Activated T-cell treated with anti-CD3 and anti-CD28 coated beads for 4 hours (primary cell): ENCODE data around the gene PDC.

Experiments used
- DNase-seq: peaks from one replicate; pipeline ENCODE4 v3.0.0-alpha.2; 2020

The PDC gene

DNA sequence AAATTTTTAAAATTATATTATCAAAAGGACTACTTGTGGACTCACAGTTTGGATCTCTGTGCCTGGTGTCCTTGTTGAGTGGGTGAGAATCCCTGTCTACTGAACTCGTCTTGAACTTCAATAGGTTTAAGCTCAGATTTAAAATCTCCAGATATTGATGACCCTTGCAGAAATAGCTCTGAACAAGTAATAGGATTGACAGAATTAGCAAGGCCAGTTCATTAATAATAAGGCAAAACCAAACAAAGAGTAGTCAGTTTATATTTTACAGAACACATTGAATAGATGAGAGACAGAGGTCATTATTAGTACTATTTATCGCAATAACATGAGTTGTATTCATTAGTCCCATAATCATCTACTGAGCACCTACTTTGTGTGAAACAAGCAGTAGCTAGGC, at the start of gene PDC:
TSS of gene PDC (minus strand) at position 101 of the 400 bp plus-strand sequence. CDS start 11,655 bp downstream, outside the sequence.
- no peak for DNase-seq

- DNase-seq: no peak
Observed at GRCh38 chr1:186503190-186503589, 42.3 kb upstream of the PDC start.

DNA sequence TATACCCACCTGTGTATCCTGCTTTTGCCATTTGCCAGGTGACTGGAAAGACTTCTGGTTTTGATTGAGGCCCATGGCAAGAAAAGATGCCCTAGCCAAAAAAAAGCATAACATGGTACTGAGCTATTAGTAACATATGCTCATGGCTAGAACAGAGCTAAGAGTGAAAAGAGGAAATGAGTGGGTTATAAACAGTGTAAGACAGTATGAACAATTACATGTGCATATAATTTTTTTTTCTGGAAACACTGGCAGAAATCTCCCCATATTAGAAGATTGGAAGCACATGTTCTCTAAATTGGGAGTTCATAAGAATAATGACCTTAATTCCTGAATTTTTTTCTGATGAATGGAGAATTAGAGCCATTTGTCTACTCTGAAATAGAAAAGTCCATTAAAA, 41.2 kb upstream of the PDC start:
- DNase-seq: no peak

- no peak for DNase-seq
Observed at GRCh38 chr1:186500804-186501203, 39.9 kb upstream of the PDC start.

GRCh38 chr1:186499571-186499970, 38.7 kb upstream of the PDC start:
- no peak for DNase-seq

GRCh38 chr1:186498695-186499389, 37.9 kb upstream of the PDC start:
- no peak for DNase-seq

- no peak for DNase-seq
Observed at GRCh38 chr1:186498071-186498470, 37.2 kb upstream of the PDC start.

DNA sequence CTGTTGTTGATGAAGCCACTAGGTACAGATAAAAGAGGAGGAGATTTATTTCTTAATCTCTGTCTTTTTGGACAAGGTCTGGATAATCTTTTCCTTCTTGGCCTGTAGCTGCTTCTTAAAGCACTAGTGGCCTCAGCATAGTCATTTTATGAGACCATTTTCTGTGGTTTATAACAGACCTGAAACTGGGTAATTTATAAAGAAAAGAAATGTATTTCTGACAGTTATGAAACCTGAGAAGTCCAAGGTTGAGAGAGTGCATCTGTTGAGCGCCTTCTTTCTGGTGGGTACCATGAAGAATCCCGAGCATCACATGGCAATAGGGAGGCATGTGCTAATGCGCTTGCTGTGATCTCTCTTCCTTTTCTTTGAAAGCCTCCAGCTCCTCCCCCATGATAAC, 36.7 kb upstream of the PDC start:
- DNase-seq: no peak

GRCh38 chr1:186496171-186496851, 35.4 kb upstream of the PDC start:
- no peak for DNase-seq

DNA sequence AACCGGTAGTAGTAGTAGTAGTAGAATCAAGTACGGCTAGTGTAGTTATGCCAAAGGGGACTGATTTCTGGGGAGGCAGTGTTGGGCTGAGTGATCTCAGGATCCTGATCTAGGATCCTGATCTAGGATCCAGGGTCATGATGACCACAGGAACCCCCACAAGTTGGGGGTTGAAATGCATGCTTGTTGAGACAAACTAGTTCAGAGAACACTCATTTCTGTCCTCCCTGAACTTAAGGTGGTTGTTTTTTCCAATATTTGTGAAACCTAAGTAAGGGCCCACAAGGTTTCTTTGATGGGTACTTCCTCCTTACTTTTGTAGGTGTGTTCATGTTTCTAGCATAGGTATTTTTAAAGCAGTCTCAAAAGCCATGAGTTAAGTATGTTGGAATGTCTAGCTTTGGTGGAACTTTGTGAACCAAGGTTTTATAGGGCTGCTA, 33.9 kb upstream of the PDC start:
- DNase-seq: no peak

GRCh38 chr1:186492531-186493291, 31.8 kb upstream of the PDC start:
- DNase-seq: no peak

GRCh38 chr1:186491336-186491735, 30.4 kb upstream of the PDC start:
- no peak for DNase-seq

DNA sequence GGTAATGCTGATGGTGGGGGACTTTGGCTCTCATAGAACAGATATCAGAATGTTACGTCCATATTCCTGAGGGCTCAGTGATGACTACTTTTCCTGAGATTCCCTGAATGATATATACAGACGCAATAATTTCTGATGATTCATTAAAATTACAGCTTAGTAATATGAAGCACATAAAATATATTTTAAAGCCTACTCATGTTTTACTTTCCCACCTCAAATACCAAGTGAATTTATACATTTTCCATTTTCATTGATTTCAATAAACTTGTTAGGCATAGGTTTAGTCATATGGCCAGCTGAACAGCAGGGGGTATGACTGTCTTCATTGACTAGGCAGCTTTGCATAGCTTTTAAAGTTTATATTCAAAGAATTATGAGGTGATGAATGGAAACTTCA, 26.2 kb upstream of the PDC start:
- DNase-seq: no peak

- no peak for DNase-seq
Observed at GRCh38 chr1:186486061-186486460, 25.1 kb upstream of the PDC start.

DNA sequence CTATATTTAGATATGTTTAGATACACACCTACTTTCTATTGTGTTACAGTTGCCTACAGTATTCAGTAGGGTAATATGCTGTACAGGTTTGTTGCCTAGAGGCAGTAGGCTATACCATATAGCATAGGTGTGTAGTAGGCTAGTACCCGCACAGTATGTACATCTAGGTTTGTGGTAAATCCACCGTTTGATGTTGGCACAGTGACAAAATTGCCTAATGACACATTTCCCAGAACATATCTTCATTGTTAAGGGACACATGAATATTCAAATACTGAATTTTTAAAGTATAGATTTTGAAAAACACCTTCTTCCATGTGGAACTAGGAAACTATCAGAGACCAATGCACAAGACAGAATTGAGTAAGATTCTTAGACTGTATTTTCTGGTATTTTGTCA, 22.6 kb upstream of the PDC start:
- DNase-seq: no peak

GRCh38 chr1:186482661-186483255, 21.8 kb upstream of the PDC start:
- peak; percentile 9 for DNase-seq

GRCh38 chr1:186481303-186481888, 20.5 kb upstream of the PDC start:
- DNase-seq: no peak

DNA sequence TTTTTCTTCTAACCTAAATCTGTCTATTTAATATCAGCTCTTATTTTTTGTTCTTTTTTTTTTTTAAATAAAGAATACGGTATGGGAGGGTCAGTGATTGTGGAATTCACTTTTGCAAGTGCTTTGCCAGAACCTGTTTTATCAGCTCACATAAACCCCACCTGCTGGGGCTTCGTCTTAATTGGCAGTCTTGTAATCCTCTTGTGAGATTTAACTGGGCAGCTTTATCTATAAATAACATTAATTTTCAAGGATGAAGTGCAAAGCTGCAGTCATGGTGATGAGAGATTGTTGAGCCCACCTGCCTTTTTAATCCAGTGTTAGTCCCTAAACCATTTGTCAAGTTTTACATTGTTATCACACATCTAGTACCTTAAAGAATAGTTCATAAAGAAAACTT, 18.2 kb upstream of the PDC start:
- DNase-seq: no peak

GRCh38 chr1:186476264-186477040, 15.5 kb upstream of the PDC start:
- DNase-seq: no peak

DNA sequence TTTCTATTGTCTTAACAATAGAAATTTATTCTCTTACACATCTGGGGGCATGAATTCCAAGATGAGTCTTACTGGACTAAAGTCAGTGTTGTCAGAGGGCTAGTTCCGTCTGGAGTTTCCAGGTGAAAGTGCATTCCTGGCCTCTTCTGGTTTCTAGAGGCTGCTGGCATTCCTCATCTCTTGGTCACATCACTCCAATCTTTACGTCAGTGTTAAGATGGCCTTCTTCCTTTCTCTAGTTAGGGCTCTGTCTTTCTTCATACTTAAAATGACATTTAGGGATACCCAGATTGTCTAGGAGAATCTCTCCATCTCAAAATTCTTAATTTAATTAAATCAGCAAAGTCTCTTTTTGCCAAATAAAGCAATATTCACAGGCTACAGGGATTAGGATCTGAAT, 13.3 kb upstream of the PDC start:
- DNase-seq: no peak

- DNase-seq: no peak
Observed at GRCh38 chr1:186473047-186473446, 12.1 kb upstream of the PDC start.

DNA sequence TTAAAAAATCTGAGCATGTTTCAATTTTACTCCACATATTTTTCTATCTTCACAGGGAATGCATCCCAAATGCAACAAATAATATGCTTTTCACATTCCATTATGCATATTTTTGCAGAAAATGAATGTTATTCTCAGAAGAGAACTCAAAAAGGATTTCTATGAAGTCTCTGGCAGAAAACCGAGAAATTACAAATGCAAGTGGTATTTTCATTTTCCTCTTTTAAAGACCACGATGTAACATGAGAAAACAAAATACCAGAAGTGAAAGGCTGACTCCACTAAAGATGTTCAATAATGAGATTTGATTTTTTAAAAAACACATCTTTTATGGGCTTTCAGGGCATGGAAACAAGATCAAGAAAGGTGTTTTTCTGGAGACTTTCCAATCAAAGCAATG, 5.0 kb upstream of the PDC start:
- DNase-seq: no peak
